ENCODE measurements around the gene TRAIP. TPM values are rescaled to one million over a fixed set of nuclear protein-coding genes. Genes with fewer than 3 reads are reported as not detected.

The TRAIP gene
- total and polyA plus RNA-seq, 8 donors = 2.4 to 15.1 (median 11.7) TPM

- ATAC-seq (no peak), DNase-seq (no peak)
- H3K27ac ChIP-seq = no peak overlapping the region
- H3K36me3 ChIP-seq = no peaks in the 10 kb centered on the region
- no peaks in the 10 kb centered on the region for H3K4me1 ChIP-seq
- intact Hi-C loops (cut with DNase I) = no loop called here
- H3K27me3 ChIP-seq = peaks cover 0 to 6% of the 10 kb centered on the region in 2 donors
- H3K9me3 ChIP-seq = no peaks in the 10 kb centered on the region
- TF ChIP-seq CTCF (IDR thresholded peaks at IDR 0.05) = no peak
- H3K4me3 ChIP-seq = no peak overlapping the region
Observed at GRCh38 chr3:49880581-49881315, 24.4 kb upstream of the TRAIP start.

- ATAC-seq (no peak), DNase-seq (no peak)
- no peaks in the 10 kb centered on the region for H3K9me3 ChIP-seq
- H3K4me1 ChIP-seq = no peaks in the 10 kb centered on the region
- no peak for TF ChIP-seq CTCF (IDR thresholded peaks at IDR 0.05)
- intact Hi-C loops (cut with DNase I) = no loop called here
- H3K36me3 ChIP-seq = no peaks in the 10 kb centered on the region
- no peak overlapping the region for H3K4me3 ChIP-seq
- no peak overlapping the region for H3K27ac ChIP-seq
- peaks cover 0 to 6% of the 10 kb centered on the region in 2 donors for H3K27me3 ChIP-seq
Observed at GRCh38 chr3:49879721-49880120, 23.4 kb upstream of the TRAIP start.

GRCh38 chr3:49878686-49879085, 22.3 kb upstream of the TRAIP start:
- H3K4me3 ChIP-seq = no peak overlapping the region
- no peaks in the 10 kb centered on the region for H3K36me3 ChIP-seq
- ATAC-seq (no peak), DNase-seq (no peak)
- peaks cover 0 to 6% of the 10 kb centered on the region in 2 donors for H3K27me3 ChIP-seq
- H3K9me3 ChIP-seq = no peaks in the 10 kb centered on the region
- H3K27ac ChIP-seq = no peak overlapping the region
- intact Hi-C loops (cut with DNase I) = no loop called here
- no peak for TF ChIP-seq CTCF (IDR thresholded peaks at IDR 0.05)
- H3K4me1 ChIP-seq = no peaks in the 10 kb centered on the region

GRCh38 chr3:49877716-49878115, 21.4 kb upstream of the TRAIP start:
- Histone ChIP-seq H3K4me1 (no peaks in the 10 kb centered on the region), H3K9me3 (no peaks in the 10 kb centered on the region), H3K36me3 (no peaks in the 10 kb centered on the region), H3K27ac (no peak overlapping the region), H3K27me3 (peaks cover 0 to 6% of the 10 kb centered on the region in 2 donors), H3K4me3 (no peak overlapping the region)
- peak in 1 of 4 donors; percentile 56 for DNase-seq
- intact Hi-C loops (cut with DNase I) = no loop called here
- no peak for ATAC-seq
- TF ChIP-seq CTCF (IDR thresholded peaks at IDR 0.05) = no peak

- no peak overlapping the region for H3K27ac ChIP-seq
- H3K4me1 ChIP-seq = no peaks in the 10 kb centered on the region
- peaks cover 0 to 4% of the 10 kb centered on the region in 2 donors for H3K27me3 ChIP-seq
- no peak for DNase-seq
- H3K9me3 ChIP-seq = no peaks in the 10 kb centered on the region
- no peak overlapping the region for H3K4me3 ChIP-seq
- intact Hi-C loops (cut with DNase I) = no loop called here
- H3K36me3 ChIP-seq = no peaks in the 10 kb centered on the region
- no peak for TF ChIP-seq CTCF (IDR thresholded peaks at IDR 0.05)
- ATAC-seq = no peak
Observed at GRCh38 chr3:49876567-49876966, 20.2 kb upstream of the TRAIP start.
